Amniotic epithelial cell (primary cell): ENCODE measurements around the gene MESP2.

Source experiments
- DNase-seq: peaks from one replicate; pipeline ENCODE4 v3.0.0-alpha.2; 2010; ENCODE audit warnings: low read depth

MESP2 gene

DNA sequence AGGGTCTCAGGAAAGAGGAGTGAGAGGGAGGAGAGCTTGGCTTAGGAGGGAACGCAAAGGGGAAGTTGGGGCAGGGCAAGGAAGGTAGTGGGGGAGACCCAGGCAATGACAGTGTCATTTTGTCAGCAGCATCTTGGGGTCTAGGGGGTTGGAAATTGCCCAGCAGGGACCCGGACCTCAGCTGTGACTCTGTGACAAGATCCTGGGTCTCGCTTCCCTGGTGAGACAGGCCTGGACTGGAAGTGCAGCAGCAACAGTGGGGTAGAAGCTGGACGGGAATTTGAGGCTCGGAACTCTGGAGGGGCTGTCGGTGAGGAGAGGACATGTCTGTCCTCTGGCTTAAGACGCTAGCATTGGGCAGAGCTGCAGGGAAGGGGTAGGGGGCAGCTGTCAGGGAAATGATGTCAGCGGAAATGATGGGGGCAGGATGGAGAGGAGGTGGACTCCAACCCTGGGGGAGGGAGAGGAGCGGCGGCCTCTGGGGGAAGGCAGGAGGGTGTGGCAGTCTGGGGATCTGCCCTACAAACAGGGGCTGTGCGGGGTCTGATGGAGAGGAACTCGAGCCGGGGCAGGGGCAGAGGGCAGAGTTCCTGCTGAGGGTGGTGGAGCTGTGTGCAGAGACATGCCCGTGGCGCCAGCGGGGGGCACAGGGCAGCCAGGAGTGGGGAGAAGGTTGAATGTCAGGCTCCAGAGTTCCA, 26.2 kb downstream of the MESP2 start:
- no peak for DNase-seq

DNA sequence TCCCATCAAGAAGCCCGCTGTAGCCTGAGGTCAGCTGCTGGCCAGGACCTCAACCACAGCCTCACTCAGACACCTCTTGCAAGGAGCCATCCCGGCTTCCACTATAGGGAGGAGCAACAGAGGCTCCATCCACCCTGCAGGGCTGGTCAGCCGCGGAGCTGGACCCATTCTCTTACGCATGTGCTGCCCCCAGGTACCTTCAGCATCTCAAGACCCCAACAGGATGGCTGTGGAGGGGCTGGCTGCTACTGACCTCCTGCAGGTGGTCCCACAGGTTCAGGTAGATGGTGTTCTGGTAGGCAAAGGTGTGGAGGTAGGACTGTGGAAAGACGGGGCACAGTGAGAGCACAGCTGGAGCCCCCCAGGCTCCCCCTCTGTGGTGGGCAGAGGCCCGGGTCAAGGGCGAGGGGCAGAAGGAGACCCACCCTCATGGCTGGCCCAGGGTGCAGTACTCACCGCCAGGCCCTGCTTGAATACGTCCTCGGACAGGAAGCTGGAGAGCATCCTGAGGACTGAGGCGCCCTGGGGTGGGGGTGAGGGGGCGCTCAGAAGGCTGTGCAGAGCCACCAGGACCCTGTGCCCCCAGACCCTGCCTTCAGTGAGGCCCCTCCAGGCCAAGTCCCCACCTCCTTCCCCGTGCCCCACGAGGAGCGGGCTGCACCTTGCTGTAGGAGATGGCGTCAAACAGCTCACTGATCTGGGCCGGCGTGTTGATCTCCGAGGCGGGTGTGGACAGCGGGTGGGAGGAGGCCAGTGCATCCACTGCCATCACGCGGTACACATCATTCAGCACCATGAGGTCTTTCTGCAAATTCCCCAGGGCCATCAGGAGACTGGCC, 27.1 kb downstream of the MESP2 start:
- DNase-seq, result no peak

DNA sequence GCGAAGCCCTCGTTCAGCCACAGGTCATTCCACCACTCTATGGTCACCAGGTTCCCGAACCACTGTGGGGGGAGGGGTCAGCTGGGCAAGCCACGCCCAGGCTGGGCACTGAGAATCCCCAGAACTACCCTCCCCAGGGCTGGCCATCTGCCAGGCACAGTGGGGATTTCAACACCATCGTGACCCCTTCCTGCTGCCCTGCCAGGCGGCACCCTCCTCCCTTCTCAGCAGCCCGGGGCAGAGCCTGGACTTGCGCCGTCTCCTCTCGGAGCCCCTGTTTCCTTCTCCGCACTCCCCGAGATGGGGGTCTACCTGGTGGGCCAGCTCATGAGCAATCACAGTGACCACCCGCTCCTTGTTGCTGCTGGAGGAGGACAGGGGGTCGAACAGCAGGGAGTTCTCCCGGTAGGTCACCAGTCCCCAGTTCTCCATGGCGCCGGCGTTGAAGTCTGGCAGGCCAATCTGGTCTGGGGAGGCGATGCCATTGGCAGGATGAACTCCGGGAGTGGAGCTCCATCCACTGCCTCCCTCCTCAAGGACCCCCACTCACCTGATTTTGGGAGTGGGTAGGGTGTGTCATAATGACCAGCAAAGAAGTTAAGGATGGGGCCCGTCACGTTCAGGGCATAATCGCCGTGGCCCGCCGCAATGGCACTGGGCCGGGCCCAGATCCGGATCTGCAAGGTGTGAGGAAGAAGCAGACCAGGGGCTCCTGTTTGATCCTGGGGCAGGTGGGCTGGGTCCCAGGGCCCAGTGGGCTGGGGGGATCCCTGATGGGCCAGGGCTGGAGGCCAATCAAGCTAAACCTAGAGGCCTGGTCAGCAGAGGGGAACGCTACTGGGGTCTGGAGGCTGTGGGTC, 28.0 kb downstream of the MESP2 start:
- DNase-seq, result no peak

DNA sequence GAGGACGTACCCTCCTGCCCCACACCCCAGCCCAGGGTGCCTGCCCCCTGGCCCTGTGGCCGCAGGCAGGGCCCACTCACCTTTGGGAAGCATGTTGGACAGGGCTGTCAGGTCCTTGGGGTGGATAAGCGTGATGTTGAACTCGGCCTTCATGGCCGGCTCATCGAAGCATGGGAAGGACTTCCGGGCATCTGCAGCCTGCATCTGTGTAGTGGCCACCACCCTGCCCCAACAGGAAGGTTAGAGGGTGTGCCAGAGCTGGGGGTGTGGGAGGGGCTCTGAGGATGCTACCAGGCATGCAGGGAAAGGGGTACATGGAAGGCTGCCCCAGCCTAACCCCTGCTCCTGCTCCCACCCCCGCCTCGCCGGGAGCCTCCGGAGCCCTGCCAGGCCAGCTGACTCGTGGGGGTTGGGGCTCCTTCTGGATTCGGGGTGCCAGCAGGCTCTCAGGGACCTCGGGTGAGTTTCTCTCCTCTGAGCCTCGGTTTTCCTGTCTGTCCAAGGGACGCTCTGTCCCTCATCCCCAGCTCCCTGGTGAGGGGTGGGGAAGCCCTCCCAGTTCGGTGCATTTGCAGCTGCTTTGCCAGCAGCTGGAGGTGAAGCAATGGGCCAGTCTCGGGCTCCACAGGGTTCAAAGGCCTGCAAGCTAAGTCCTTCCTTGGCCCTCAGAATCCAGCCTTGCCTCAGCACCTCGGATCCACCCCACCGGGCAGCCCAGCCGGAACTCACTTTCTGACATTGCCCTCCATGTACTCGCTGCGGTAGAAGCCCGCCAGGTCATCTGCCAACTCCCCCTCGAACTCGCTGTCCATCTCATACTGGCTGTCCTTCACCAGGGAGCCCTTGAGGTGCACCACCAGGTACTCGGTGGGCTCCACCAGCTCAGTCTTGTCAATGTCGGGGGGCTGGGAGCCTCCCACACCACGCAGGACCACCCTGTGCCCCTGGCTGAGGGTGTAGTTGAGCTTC, 29.4 kb downstream of the MESP2 start:
- DNase-seq, result no peak

DNA sequence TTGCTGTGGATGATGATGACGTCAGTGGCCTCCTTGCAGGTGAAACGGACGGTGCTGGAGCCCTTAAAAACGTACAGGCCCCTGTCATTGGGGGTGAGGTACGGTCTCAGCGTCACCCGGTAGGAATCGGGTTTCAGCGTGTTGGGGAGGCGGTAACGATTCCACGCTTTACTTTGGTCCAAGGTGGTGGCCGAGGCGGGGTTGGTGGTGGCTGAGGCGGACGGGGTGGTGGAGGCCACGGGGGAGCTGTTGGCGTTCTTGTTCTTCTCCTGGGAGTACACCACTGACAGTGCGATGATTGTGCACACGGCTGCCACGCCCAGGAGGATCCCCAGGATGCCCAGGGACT, 30.1 kb downstream of the MESP2 start:
- DNase-seq, result no peak

DNA sequence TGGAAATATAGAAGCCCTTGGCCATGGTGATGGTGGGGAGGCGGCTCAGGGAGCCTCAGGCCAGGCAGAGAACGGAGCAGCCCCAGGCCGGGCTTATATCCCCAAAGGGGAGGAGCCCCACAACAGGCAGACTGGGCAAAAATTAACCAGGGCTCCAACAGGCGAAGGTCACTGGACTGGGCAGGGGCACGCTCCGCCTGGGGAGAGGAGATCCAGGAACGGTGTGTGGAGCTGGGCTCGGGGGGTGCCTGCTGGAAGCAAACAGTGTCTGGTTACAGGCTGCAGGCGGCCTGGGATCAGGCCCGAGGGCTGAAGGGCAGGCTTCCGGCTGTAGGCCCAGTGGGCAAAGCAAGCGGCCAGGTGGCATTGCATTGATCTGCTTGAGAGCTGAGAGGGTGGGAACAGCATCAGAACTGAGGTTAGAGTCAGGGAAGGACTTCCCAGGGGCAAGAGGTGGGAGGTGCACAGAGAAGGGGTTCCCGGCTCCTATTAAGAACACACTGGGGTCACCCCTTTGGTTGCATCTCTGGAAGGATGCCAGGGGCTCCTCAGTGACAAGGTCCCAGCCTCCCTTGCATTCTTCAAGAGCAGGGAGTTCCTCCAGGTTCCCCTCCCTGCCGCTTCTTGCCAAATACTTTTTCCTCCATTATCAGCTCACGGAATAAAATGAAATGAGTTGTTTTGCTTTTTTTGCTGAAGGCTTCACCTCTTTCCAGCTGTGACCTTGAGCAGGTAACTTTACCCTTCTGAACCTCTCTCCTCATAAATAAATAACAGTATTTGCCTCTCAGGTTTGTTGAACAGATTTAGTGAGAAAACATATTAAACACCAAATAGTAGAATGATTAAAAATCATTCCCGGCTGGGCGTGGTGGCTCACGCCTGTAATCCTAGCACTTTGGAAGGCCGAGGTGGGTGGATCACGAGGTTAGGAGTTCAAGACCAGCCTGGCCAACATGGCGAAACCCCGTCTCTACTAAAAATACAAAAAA, 30.7 kb downstream of the MESP2 start:
- no peak for DNase-seq

DNA sequence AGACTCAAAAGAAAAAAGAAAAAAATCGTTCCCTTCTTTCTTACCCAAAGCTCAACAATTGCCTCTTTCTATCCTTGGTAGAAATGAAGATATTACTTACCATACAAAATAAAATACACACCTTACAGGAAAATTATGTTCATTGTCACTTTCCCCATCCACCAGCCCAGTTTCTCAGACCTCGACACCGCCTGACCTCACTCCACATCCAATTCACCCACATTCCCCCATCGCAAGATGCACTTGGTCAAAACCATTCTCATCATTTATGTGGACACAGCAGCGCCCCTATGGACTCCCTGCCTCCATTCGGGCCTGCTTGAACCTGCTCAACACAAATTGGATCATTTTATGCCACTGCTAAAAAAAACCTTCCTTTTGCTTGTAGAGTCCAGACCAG, 31.6 kb downstream of the MESP2 start:
- DNase-seq, result no peak

DNA sequence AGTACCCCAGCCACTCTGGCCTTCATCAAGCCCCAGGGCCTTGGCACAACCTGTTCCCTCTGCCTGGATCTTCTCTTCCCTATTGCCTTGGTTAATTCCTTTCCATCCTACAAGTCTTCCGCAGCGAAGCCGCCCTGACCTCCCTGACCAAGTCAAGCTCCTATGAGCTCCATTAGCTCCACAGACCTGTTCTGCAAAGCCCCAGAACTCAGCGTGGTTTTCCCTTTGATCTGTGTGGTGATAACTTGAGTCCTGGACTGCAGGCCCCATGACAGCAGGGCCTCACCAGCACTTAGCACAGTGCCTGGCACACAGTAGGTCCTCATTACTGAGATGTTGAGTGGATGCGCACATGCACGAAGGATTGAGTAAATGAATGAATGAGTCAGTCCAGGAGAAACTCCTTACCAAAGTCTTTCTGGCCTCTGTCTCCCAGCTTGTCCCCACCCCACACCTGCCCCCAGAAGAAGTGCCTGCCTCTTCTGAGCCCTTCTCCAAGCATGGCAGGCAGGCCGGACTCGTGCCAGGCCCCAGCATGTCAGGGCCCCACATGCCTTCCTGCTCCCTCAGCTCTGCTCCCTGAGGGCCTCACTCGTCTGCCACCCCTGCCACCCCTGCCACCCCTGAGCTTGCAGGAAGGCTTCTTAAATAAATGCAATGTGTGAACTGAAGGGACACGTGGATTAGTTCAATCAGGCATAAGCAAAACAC, 32.2 kb downstream of the MESP2 start:
- DNase-seq, result no peak

DNA sequence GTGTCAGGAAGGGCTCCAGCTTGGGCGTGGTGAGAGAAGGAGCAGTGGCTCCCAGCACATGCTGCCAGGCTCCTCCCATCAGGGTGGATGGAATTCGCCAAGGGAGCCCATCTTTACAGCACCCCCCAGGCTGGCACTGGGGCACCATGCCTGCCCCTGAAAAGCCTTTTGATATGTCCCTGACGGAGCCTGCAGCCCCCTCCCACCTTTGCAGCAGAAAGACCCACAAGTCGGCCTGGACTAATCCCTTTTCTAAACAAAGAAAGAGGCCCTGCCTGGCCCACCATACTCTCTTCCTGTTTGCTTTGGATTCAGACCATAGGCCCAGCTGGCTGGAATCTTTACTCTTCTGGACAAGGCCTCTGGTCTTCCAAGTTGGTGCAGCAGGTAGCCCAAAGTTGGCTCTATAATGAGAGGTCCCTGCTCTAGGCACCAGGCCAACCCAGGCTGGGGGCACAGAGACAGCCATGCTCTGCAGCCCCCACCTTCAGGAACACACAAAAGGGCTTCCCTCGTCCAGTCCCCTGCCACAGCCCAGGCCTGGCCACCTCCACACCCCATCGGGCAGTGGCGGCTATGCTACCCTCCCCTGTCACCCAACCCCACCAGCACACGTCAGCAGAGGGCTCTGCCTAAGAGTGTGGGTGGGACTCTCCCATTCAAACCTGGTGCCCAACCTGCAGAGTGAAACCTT, 33.1 kb downstream of the MESP2 start:
- no peak for DNase-seq

DNA sequence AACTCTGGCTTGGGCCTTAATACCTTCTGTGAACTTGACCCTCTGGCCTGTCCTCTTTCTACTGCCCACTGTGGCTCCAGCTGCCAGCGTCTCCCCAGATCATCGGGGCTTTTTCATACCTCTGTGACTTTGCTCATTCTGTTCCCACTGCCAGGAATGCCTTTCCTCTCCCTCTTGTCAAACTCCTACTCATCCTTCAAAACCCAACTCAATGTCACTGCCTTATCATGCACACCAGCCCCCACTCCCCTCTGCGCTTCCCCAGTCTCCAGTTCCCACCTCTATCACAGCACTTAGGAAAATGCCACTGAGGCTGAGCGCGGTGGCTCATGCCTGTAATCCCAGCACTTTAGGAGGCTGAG, 33.6 kb downstream of the MESP2 start:
- DNase-seq, result no peak

DNA sequence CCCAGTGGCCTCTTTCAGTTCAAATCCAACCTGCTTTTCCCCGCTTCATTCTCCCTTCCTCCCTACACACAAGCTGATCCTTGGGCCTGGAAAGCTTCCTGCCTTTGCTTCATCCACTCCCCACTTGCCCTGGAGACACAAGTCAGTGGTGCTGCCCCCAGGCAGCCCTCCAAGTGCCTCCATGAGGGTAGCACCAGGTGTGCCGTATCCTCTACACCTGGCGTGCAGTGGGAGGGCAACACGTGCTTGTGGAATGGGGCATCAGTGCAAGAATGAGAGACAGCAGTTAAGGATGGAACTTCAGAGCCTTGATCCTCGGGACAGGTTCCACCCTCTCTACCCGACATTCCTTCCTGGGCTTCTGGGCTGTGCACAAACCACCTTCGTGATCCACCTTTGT, 34.7 kb downstream of the MESP2 start:
- DNase-seq, result no peak

DNA sequence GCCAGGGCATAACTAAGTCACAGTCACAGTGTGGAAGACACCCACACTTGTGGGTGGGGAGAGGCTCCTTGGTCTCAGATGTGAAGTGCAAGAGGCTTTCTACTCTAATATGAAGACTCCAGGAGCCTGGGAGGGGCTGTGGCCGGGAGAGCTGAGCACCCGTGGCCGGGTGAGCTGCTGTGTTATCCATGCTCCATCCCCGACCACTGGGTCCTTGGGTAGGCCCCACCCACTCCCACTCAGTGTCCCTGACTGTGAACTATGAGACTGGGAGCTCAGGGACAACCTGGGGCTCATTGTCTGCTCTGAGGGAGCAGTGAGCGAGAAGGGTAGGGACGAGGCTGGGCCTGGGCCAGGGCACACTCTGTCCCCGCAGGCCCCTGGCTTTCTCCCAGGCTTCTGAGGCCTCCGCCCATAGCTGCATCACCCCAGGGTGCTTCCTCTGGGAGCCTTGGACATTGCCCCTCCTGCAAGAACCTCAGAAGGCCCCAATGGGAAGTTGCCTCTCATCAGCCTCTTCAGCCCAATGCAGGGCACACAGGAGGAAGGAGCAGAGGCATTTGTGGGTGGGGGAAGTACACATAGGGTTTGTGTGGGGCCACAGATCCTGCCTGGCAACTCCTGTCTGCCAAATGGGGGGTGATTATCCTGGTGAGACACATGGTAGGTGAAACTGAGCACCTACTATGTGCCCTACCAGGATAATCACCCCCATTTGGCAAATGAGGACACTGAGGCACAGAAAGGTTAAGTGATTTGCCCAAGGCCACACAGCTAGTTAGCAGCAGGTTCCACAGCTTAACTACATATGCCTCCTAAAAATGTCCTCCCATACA, 36.1 kb downstream of the MESP2 start:
- DNase-seq, result no peak

DNA sequence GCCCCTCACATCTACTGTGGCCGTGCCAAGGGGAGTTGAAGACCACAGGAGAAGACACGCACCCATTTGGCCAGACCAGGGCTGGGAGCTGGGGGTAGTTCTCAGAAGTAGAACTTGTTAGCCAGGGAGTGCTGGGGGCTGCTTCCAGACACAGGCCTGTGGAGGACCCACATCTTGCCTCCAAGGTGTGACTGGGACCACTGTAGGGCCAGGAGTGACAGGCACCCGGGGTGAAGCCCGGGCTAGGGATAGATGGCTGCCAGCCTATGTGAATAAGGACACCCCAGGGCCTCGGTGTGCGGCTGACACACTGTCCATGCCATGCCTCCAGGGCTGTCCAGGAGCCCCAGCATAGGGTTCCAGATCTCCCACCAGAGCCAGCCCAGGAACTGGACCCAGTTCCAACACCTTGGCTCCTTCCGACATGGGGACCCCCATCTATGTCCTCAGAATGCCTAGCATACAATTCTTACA, 36.8 kb downstream of the MESP2 start:
- no peak for DNase-seq

DNA sequence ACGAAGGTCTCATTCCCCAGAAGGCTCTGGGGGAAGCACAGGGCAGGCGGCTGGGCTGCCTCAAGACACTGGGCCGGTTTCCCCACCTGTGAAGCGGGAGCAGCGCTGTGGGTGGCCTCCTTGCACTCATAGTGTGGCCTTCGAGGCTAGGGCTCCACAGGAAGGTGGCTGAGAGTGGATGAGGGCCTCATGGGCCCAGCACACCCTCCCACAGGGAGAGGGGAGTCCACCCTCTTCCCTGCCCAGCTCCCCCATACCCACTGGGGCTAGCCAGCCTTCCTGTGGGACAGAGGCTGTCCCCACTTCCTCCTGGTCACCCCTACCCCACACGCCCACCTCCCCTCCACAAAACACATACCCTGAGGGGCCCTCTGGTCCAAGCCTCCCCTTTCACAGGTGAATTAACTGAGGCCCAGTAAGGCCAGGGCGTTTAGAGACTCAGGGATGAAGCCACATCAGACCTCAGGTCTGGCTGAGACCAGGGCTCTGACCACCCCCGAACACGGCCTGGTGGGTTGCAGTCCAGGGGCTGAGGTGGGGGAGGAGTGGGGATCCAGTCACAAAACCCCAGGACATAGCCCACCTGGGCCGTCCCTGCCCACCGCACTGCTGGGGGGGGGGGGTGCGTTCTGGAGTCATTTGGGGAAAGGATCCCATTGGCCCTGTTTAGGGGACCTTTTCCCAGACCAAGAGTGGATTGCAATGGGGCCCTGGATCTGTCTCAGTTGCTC, 37.4 kb downstream of the MESP2 start:
- no peak for DNase-seq

DNA sequence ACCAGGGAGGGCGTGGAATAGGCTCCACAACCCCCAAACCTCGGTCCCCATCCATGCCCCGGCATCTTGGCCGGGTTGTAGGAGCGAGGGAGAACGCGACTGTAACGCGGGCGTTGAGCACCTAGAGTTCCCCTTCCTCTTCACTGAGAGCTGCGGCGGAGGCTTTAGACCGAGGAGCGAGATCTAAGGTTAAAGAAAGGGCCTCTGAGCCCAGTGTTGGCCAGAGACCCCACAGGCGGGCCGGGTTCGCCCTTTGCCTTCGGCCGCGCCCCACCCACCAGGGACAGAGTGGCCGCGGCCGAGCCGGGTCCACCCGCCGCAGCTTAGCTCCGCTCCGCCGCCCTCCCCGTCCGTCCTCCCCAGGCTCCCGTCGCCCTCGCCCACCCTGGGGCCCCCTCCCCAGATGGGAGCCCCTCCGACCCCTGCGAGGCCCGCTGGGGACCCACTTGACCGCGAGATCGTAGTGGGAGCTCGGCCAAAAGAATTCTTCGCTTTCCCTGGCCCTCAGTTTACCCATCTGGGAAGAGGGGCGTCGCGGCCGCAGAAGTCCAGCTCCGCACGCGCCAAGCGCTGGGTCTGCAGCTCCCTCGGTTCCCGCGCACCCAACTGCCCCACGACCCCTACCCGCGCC, 38.1 kb downstream of the MESP2 start:
- no peak for DNase-seq

DNA sequence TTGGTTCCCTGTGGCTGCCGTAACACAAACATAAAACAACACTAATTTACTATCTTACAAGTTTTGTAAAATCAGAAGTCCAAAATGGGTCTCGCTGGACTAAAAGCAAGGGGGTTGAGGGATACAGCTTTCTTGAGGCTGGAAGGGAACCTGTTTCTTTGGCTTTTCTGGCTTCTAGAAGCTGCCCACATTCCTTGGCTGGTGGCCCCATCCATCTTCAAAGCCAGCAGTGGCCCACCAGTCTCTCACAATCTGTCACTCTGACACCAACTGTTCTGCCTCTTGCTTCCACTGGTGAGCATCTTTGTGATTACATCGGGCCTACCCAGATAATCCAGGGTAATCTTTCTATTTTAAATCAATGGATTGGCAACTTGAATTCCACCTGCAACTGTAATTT, 39.6 kb downstream of the MESP2 start:
- DNase-seq, result no peak

DNA sequence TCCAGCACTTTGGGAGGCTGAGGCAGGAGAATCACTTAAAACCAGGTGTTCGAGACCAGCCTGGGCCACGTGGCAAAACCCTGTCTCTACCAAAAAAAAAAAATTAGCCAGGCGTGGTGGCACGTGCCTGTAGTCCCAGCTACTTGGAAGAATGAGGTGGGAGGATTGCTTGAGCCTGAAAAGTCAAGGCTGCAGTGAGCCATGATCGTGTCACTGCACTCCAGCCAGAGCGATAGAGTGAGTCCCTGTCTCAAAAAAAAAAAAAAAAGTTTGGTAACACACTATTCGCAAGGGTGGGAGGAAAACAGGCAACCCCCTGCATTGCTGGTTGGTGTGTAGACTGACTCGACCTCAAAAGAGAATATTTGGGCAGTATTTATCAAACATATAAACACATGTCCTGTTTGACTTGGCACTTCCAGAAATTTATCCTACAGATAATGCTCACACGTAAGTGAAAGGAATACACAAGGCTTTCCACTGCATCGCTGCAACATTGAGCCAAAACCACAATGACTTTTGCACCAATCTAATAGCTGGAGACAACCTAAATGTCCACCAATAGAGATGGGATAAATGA, 41.7 kb downstream of the MESP2 start:
- no peak for DNase-seq
